ENCODE measurements around the gene CCDC17. TPM values are rescaled to one million over a fixed set of nuclear protein-coding genes. Genes with fewer than 3 reads are reported as not detected.

The CCDC17 gene
- 0.07 and 0.10 TPM in 2 replicates for total RNA-seq

GRCh38 chr1:45623972-45624371 is at the start of gene CCDC17:
Gene CCDC17 (minus strand): TSS chr1:45624054. CDS start chr1:45623909, 145 bp downstream.

DNA sequence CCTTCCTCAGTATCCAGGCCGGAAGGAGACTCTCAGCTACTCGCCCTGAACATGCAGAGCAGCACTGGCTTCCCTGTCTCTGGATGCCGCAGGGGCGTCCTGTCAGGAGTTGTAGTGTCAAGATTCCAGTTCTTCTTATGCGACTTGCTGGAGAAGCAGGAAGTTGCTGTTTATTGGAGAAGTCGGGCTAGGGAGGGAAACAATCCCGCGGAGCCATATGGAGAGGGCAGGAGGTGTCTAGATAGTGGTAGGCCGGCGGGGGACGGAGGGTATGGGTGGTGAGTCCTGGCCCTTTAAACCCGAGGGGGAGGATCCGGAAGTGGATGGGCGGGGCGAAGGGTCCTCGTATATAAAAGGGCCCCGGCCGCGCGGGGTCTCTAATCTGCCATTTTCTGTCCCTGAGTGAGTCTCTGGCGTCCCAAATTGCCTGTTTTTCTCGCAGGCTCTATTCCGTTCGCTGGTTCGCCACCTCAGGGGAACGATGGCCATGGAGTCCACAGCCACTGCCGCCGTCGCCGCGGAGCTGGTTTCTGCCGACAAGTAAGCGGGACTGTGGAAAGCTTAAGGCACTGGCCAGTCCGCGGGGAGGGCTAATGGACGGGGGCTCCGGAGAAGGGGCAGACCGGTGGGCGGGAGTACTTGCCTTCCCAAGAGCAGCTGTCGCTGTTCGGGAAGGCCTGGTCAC is 40.0 kb downstream of the CCDC17 start, which contains the start of gene NASP:
TSS of gene NASP (plus strand) at position 376 of the 685 bp plus-strand sequence. CDS start at position 482, 106 bp downstream.

Other genes starting within 250 kb of the CCDC17 start
- 2.6 and 2.8 TPM in 2 replicates for gene TESK2, start 132.9 kb downstream of the CCDC17 start, total RNA-seq
- 2.0 and 2.1 TPM in 2 replicates for gene CCDC163, start 124.0 kb downstream of the CCDC17 start, total RNA-seq
- 4.0 and 4.6 TPM in 2 replicates for gene MMACHC, start 123.8 kb downstream of the CCDC17 start, total RNA-seq
- 826 and 830 TPM in 2 replicates for gene PRDX1, start 102.2 kb downstream of the CCDC17 start, total RNA-seq
- 106 and 117 TPM in 2 replicates for gene AKR1A1, start 73.2 kb downstream of the CCDC17 start, total RNA-seq
- gene NASP, start 40.0 kb downstream of the CCDC17 start, total RNA-seq: 71.8 and 90.8 TPM in 2 replicates
- gene GPBP1L1, start 62.5 kb upstream of the CCDC17 start, total RNA-seq: 59.8 and 65.2 TPM in 2 replicates
- 40.4 and 62.2 TPM in 2 replicates for gene TMEM69, start 64.1 kb upstream of the CCDC17 start, total RNA-seq
- gene IPP, start 126.6 kb upstream of the CCDC17 start, total RNA-seq: 3.8 and 4.3 TPM in 2 replicates
- gene MAST2, start 179.6 kb upstream of the CCDC17 start, total RNA-seq: 24.4 and 28.4 TPM in 2 replicates

Measured in mammary microvascular endothelial cell (primary cell).